ENCODE data around the gene CER1.

DNA sequence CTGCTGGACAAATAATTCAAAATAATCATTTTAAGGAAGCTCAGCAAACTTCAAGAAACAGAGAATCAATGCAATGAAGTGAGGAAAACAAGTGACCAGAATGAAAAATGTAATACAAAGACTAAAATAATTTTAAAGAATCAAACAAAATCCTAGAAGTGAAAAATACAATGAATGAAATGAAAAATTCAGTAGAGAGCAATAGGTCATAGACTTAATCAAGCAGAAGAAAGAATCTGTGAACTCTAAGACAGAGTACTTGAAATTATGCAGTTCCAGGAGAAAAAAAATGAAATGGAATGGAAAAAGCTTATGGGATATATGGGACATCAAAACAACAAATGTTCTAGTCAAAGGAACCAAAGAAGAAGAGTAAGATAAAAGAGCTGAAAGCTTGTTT is 17.5 kb downstream of the CER1 start:
- TF ChIP-seq EZH2 (IDR thresholded peaks at IDR 0.05; ENCODE audit: low read length, missing control alignments), result no peak
- TF ChIP-seq, protein P1, sequence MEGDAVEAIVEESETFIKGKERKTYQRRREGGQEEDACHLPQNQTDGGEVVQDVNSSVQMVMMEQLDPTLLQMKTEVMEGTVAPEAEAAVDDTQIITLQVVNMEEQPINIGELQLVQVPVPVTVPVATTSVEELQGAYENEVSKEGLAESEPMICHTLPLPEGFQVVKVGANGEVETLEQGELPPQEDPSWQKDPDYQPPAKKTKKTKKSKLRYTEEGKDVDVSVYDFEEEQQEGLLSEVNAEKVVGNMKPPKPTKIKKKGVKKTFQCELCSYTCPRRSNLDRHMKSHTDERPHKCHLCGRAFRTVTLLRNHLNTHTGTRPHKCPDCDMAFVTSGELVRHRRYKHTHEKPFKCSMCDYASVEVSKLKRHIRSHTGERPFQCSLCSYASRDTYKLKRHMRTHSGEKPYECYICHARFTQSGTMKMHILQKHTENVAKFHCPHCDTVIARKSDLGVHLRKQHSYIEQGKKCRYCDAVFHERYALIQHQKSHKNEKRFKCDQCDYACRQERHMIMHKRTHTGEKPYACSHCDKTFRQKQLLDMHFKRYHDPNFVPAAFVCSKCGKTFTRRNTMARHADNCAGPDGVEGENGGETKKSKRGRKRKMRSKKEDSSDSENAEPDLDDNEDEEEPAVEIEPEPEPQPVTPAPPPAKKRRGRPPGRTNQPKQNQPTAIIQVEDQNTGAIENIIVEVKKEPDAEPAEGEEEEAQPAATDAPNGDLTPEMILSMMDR (conservative IDR thresholded peaks at IDR 0.05 in 1 of 2, IDR thresholded peaks at IDR 0.05 in 1 of 2; ENCODE audit: low read depth in 1 of 2, low read length in 2 of 2), result no peak
